GM21526 (cell line): ENCODE measurements around the gene COA8.
A peak's percentile ranks its signal among the peaks of the same experiment; 100 is the strongest.
"Not testable (repeated sequence)": the region's sequence is repeated elsewhere in the genome, so short reads cannot be mapped to it uniquely, and the experiment has no call there.

Experiments
- ATAC-seq: cut with Tn5 transposase; IDR thresholded peaks from one replicate; pipeline ENCODE4 v1.9.1; 2021; ENCODE audit warnings: moderate library complexity; ENCODE audit not compliant: unreplicated experiment, low FRiP score

Gene COA8

DNA sequence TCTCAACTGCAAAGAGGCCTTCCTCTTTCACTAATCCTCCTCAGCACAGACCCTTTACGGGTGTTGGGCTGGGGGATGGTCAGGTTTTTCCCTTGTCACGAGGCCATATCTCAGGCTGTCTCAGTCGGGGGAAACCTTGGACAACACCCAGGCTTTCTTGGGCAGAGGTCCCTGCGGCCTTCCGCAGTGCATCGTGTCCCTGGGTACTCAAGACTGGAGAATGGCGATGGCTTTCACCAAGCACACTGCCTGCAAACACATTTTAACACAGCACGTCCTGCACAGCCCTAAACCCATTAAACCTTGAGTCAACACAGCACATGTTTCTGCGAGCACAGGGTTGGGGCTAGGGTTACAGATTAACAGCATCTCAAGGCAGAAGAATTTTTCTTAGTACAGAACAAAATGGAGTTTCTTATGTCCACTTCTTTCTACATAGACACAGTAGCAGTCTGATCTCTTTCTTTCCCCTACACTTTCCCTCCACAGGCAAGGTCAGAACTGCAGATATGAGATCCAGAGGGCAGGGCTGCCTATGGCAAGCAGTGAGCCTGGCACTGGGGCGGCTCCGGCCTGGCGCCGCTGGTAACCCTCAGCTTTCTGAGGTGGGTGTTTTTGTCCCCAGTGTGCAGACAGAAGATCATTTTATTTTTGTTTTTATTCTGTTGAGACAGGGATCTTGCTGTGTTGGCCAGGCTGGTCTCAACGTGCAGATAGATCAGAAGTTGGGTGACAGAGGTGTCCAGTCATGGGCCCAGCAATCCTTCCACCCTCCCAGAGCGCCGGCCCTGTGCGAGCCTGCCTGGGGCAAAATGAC lies 37.1 kb upstream of the COA8 start:
- not testable (repeated sequence) for ATAC-seq

- no peak for ATAC-seq
Observed at GRCh38 chr14:103526247-103526913, 36.4 kb upstream of the COA8 start.

DNA sequence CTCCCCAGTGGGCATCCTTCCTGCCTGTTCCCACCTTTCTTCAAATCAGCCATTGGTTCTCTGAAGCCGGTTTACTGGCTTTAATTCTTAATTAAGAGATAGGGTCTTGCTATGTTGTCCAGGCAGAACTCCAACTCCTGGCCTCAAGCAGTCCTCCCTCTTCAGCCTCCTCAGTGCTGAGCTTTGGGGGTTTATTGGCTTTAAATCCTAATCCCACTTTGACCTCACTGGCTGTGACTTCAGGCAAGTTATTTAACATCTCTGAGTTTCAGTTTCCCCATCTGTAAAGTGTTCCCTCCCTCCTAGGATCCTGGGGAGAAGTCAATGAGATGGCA lies 35.9 kb upstream of the COA8 start:
- no peak for ATAC-seq

- ATAC-seq: peak; percentile 35
Observed at GRCh38 chr14:103527408-103528145, 35.2 kb upstream of the COA8 start.

DNA sequence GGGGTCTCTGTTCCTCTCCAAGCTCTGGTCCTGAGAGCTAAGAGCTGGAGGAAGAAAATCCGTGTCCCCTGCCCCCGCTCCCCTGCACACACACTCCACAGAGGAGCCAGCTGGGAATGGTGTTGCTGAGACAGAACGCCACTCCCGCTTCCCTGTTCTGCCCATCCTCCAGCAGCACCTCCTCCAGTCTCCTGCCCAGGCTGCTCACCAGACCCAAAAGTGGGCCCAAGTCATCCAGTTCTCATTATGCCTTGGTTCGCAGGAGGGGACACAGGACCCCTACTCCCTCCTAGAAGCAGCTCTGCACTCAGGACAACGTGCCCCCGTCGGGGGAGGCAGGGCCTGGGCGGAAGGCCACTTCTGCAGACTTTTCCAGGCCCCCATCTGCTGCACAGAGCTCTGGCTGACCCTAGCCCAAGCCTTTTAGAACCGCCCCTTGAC lies 34.6 kb upstream of the COA8 start:
- ATAC-seq: no peak

DNA sequence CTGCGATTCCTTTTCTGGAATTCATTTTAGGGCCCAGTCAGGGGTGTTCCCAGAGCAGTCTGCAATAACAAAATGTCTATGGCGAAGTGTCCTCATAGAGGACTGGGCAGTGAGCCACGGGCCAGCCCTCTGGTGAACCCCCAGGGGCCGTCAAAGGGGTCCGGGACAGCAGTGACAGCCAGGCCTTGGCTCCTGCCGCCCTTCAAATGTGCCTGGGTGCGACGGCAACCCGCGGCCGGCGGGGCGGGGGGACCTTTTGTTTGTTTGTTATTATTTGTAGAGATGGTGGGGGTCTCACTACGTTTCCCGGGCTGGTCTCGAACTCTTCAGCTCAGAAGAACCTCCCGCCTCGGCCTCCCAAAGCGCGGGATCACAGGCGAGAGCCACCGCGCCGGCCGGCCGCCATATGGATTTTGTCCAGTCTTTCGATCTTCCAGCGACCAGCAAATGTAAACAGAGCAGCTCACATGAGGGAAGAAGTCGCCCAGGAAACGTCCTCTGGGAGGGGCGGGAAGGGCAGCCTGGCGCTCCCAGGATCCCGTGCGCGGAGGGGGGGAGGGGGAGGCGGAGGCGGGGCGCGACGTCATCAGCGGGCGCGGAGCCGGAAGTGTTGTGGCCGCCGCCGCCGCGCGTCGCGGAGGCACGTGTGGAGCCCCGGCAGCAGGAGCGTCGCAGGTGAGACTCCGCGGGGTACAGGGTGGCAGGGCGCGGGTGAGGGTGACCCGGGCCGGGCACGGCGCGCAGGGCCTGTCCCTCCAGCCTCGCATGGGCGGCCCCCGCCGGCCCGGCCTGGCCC lies 34.0 kb upstream of the COA8 start, which contains the start of gene TRMT61A:
Gene TRMT61A, plus strand, starts transcription at position 610 of the 796 bp plus-strand sequence. CDS start 783 bp downstream, outside the sequence.
- peak; percentile 50 for ATAC-seq

GRCh38 chr14:103529383-103530365 lies 33.1 kb upstream of the COA8 start:
- ATAC-seq: no peak

DNA sequence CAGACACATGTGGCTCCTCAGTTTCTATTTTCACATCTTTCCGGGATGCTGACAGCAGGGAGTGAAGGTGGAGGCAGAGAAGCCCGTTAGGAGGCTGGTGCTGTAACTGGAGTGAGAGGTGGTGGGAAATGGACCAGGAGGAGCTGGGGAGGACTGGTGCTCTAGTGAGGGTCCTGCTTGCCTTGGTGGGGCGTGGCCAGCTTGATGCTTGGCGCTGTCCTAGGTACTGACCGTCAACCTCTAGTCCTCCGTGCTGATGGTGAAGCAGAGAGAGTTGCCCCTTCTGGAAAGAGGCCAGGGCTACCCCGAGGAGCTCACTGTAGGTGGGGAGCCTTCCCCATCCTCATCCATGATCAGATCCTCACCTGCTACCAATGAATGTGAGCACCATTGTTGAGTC lies 32.4 kb upstream of the COA8 start:
- no peak for ATAC-seq

- ATAC-seq: no peak
Observed at GRCh38 chr14:103530831-103531230, 31.9 kb upstream of the COA8 start.

GRCh38 chr14:103531421-103532215 lies 31.1 kb upstream of the COA8 start:
- ATAC-seq: no peak

DNA sequence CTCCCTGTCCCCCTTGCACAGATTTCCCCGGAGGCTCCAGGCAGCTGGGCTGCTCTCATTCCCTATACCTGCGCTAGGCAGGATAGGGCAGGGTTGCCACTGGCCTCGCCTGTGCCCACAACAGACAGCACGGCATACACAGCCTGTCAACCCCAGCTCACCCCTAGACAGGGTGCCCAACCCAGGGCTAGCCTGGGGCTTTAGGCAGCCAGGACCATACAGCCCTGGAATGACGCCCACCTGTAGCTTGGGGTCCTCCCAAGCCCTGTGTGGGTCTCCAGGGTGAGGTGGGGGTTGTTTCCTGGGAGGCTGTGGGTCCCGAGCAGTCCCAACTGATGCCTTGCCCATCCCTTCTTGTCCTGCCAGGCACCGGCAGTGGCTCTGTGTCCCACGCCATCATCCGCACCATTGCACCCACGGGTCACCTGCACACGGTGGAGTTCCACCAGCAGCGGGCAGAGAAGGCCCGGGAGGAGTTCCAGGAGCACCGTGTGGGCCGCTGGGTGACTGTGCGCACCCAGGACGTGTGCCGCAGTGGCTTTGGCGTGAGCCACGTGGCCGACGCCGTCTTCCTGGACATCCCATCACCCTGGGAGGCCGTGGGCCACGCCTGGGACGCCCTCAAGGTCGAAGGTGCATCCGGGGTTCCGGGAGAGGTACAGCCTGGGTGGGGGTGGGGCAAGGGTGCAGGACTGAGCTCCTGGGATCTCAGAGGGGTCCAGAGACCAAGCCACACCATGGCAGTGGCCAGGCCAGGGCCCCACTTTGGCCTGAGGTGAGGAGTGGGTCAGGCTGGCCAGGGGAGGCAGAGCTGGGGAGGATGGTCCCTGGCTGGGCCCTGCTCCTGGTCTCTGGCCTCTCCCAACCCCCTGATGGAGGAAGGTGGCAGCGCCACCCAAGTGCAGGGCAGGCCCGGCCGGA lies 30.3 kb upstream of the COA8 start:
- ATAC-seq: no peak

DNA sequence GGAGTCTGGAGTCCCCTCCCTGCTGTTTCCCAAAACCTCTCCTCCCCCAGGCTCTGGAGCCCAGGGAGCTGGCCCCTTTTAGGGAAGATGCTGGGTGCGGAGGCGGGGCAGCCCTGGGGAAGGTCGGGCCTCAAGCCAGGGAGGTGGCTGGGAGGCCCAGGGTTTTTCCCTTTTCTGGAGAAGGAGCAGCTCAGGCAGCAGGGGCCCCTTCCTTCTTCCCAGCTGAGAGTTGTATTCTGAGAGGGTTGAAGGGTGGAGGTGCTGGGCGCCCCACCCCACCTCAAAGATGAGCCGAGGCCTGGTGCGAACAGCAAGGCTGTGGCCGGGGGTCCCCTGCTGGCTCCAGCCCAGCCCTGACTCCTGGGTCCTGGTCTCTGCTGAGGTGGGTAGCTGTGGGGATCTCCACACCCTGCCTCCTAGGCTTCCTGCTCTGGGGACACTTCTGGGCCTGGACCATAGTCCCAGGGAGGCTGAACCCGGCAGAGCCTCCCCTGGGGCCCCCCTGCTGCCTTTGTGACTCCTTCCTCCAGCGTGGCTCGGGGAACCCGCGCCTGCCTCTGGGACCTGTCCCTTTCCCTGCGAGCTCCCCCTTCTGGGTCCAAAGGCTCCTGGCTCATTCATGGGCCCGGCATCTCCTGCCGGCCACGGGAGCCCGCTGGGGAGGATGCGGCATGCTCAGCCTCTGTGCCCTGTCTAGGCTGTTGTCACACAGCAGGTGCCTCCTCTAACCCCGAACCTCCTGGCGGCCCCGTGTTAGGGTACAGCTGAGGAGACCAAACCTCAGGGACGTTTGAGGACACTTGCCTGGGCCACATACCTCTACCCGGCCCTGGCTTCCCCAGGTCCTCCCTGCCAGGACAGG lies 29.4 kb upstream of the COA8 start:
- ATAC-seq: no peak

GRCh38 chr14:103533999-103534575 lies 28.7 kb upstream of the COA8 start:
- ATAC-seq: no peak

DNA sequence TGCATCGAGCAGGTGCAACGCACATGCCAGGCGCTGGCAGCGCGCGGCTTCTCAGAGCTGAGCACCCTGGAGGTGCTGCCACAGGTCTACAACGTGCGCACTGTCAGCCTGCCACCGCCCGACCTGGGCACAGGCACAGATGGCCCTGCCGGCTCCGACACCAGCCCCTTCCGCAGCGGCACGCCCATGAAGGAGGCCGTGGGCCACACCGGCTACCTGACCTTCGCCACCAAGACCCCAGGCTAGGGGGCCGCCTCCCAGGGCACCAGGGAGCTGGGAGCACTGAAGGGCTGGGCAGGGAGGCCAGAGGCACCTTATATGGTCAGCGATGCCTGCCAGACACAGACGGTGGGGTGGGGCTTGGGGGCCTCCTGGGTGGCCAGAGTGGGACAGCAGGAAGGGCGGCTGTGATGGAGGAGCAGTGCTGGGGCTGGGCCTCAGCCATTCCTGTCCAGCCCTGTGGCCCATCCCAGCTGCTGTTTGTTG lies 28.1 kb upstream of the COA8 start:
- ATAC-seq: no peak

GRCh38 chr14:103535081-103535890 lies 27.5 kb upstream of the COA8 start:
- no peak for ATAC-seq
